Measurements from ENCODE around the gene KCNMB2.

Gene KCNMB2

GRCh38 chr3:178602856-178603255 is 66.6 kb downstream of the KCNMB2 start:
- TF ChIP-seq JUND (IDR thresholded peaks at IDR 0.05; ENCODE audit: low read depth): no peak
- in situ Hi-C loops (cut with HindIII; ENCODE audit: low pct_unique_long_range_greater_than_20kb, low sequenced_read_pairs): no loop called here
- no peak for DNase-seq (ENCODE audit: low read depth in 1 of 2, low spot score in 1 of 2)

GRCh38 chr3:178603735-178604134 is 67.5 kb downstream of the KCNMB2 start:
- TF ChIP-seq JUND (IDR thresholded peaks at IDR 0.05; ENCODE audit: low read depth): no peak

GRCh38 chr3:178618197-178618596 is 82.0 kb downstream of the KCNMB2 start:
- DNase-seq (ENCODE audit: low read depth in 1 of 2, low spot score in 1 of 2): no peak
- no peak for TF ChIP-seq JUND (IDR thresholded peaks at IDR 0.05; ENCODE audit: low read depth)
- in situ Hi-C loops (cut with HindIII; ENCODE audit: low pct_unique_long_range_greater_than_20kb, low sequenced_read_pairs): no loop called here

More at GRCh38 chr3:178603735-178604134, 67.5 kb downstream of the KCNMB2 start:
- in situ Hi-C loops (cut with HindIII; ENCODE audit: low pct_unique_long_range_greater_than_20kb, low sequenced_read_pairs): no loop called here
- DNase-seq (ENCODE audit: low read depth in 1 of 2, low spot score in 1 of 2): no peak

GRCh38 chr3:178618896-178619295 is 82.7 kb downstream of the KCNMB2 start:
- no peak for TF ChIP-seq JUND (IDR thresholded peaks at IDR 0.05; ENCODE audit: low read depth)
- in situ Hi-C loops (cut with HindIII; ENCODE audit: low pct_unique_long_range_greater_than_20kb, low sequenced_read_pairs): no loop called here
- DNase-seq (ENCODE audit: low read depth in 1 of 2, low spot score in 1 of 2): no peak

GRCh38 chr3:178623666-178624255 is 87.5 kb downstream of the KCNMB2 start:
- in situ Hi-C loops (cut with HindIII; ENCODE audit: low pct_unique_long_range_greater_than_20kb, low sequenced_read_pairs): no loop called here
- no peak for DNase-seq (ENCODE audit: low read depth in 1 of 2, low spot score in 1 of 2)
- TF ChIP-seq JUND (IDR thresholded peaks at IDR 0.05; ENCODE audit: low read depth): no peak

GRCh38 chr3:178624276-178624675 is 88.0 kb downstream of the KCNMB2 start:
- no peak for DNase-seq (ENCODE audit: low read depth in 1 of 2, low spot score in 1 of 2)
- in situ Hi-C loops (cut with HindIII; ENCODE audit: low pct_unique_long_range_greater_than_20kb, low sequenced_read_pairs): no loop called here
- no peak for TF ChIP-seq JUND (IDR thresholded peaks at IDR 0.05; ENCODE audit: low read depth)

GRCh38 chr3:178625053-178625600 is 88.9 kb downstream of the KCNMB2 start:
- TF ChIP-seq JUND (IDR thresholded peaks at IDR 0.05; ENCODE audit: low read depth): no peak
- no peak for DNase-seq (ENCODE audit: low read depth in 1 of 2, low spot score in 1 of 2)
- in situ Hi-C loops (cut with HindIII; ENCODE audit: low pct_unique_long_range_greater_than_20kb, low sequenced_read_pairs): no loop called here

- in situ Hi-C loops (cut with HindIII; ENCODE audit: low pct_unique_long_range_greater_than_20kb, low sequenced_read_pairs): no loop called here
- DNase-seq (ENCODE audit: low read depth in 1 of 2, low spot score in 1 of 2): no peak
Measured at GRCh38 chr3:178628037-178628436, 91.8 kb downstream of the KCNMB2 start.

GRCh38 chr3:178629430-178630178 is 93.4 kb downstream of the KCNMB2 start:
- TF ChIP-seq JUND (IDR thresholded peaks at IDR 0.05; ENCODE audit: low read depth): no peak
- peak in 1 of 2 experiments; percentile 36 for DNase-seq (ENCODE audit: low read depth in 1 of 2, low spot score in 1 of 2)
- in situ Hi-C loops (cut with HindIII; ENCODE audit: low pct_unique_long_range_greater_than_20kb, low sequenced_read_pairs): no loop called here

More at GRCh38 chr3:178628037-178628436, 91.8 kb downstream of the KCNMB2 start:
- no peak for TF ChIP-seq JUND (IDR thresholded peaks at IDR 0.05; ENCODE audit: low read depth)

- DNase-seq (ENCODE audit: low read depth in 1 of 2, low spot score in 1 of 2): no peak
- no peak for TF ChIP-seq JUND (IDR thresholded peaks at IDR 0.05; ENCODE audit: low read depth)
- in situ Hi-C loops (cut with HindIII; ENCODE audit: low pct_unique_long_range_greater_than_20kb, low sequenced_read_pairs): no loop called here
Measured at GRCh38 chr3:178631950-178632349, 95.7 kb downstream of the KCNMB2 start.

- in situ Hi-C loops (cut with HindIII; ENCODE audit: low pct_unique_long_range_greater_than_20kb, low sequenced_read_pairs): no loop called here
- TF ChIP-seq JUND (IDR thresholded peaks at IDR 0.05; ENCODE audit: low read depth): no peak
- DNase-seq (ENCODE audit: low read depth in 1 of 2, low spot score in 1 of 2): peak in 1 of 2 experiments; percentile 56
Measured at GRCh38 chr3:178634975-178635374, 98.7 kb downstream of the KCNMB2 start.

- TF ChIP-seq JUND (IDR thresholded peaks at IDR 0.05; ENCODE audit: low read depth): no peak
- DNase-seq (ENCODE audit: low read depth in 1 of 2, low spot score in 1 of 2): no peak
- in situ Hi-C loops (cut with HindIII; ENCODE audit: low pct_unique_long_range_greater_than_20kb, low sequenced_read_pairs): no loop called here
Measured at GRCh38 chr3:178637802-178638201, 101.6 kb downstream of the KCNMB2 start.

- no peak for TF ChIP-seq JUND (IDR thresholded peaks at IDR 0.05; ENCODE audit: low read depth)
- no peak for DNase-seq (ENCODE audit: low read depth in 1 of 2, low spot score in 1 of 2)
- in situ Hi-C loops (cut with HindIII; ENCODE audit: low pct_unique_long_range_greater_than_20kb, low sequenced_read_pairs): no loop called here
Measured at GRCh38 chr3:178645503-178645902, 109.3 kb downstream of the KCNMB2 start.
